NCI-H446 treated with DMSO at 0.1 percent for 48 hours (cell line): ENCODE data around the gene EVA1B.

Experiments used
- DNase-seq: peaks from one replicate; lab custom pipeline; 2025; lab: John Stamatoyannopoulos, UW

Gene EVA1B

DNA sequence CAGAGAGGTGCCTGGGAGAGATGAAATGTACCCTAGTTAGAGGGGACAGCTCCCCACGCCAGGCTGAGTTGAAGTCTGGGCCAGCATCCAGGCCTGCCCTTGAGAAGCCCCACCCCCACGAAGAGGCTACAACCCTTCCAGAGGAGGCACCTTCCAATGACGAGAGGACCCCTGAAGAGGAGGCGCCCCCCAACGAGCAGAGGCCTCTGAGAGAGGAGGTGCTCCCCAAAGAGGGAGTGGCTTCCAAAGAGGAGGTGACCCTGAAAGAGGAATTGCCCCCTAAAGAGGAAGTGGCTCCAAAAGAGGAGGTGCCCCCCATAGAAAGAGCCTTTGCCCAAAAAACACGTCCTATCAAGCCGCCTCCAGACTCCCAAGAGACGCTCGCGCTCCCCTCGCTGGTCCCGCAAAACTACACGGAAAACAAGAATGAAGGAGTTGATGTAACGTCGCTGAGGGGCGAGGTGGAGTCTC lies 3.1 kb downstream of the EVA1B start:
- no peak for DNase-seq

- DNase-seq, result no peak
These were observed 14.0 kb downstream of the EVA1B start for GRCh38 chr1:36309397-36309796.

- DNase-seq, result no peak
These were observed 15.7 kb downstream of the EVA1B start for GRCh38 chr1:36307601-36308330.

- peak; percentile 87 for DNase-seq
These were observed 16.5 kb downstream of the EVA1B start for GRCh38 chr1:36306902-36307456.

DNA sequence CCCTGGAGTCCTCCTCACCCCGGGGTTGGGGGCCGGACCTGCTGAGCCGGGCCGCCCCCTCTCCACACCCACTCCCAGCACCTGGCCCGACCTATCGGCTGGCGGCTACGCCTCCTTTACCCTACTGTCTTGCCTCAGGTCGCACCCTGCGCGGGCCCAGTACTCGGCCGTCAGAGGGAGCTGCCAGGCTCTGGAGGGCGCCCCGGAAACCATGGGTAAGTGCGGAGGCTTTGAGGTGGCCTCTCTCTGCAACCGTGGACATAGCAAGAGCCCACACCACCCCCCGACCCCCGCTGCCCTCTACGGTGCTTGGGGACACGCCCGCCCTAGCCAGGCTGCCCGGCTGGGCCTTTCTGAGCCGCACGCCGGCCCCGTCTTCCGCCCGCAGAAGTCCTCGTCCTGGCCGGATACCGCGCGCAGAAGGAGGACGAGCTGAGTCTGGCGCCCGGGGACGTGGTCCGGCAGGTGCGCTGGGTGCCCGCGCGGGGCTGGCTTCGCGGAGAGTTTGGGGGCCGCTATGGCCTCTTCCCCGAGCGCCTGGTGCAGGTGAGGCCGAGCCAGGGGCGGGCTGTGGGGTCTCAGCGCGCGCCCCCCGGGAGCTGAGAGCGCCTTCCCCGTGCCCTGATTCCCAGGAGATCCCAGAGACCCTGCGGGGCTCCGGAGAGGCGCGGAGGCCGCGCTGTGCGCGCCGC lies 17.1 kb downstream of the EVA1B start, which contains the start of gene SH3D21:
Gene SH3D21, plus strand, starts transcription at position 159 of the 692 bp plus-strand sequence. Its CDS starts 53 bp downstream, at position 212.
- no peak for DNase-seq

DNA sequence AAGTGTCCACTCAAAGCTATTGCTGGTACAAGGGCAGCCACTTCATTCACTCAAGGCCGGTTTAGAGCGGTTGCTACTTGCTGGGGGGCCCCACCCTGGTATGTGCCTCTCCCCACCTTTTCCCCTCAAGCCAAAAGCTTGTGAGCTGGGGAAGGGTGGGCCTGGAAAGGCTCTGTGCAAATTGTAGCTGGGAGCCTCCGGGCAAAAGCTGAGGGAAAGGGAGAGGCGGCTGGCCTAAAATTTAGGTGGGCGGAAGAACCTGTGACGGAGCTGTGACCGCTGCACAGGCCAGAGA lies 17.6 kb downstream of the EVA1B start:
- DNase-seq, result no peak

DNA sequence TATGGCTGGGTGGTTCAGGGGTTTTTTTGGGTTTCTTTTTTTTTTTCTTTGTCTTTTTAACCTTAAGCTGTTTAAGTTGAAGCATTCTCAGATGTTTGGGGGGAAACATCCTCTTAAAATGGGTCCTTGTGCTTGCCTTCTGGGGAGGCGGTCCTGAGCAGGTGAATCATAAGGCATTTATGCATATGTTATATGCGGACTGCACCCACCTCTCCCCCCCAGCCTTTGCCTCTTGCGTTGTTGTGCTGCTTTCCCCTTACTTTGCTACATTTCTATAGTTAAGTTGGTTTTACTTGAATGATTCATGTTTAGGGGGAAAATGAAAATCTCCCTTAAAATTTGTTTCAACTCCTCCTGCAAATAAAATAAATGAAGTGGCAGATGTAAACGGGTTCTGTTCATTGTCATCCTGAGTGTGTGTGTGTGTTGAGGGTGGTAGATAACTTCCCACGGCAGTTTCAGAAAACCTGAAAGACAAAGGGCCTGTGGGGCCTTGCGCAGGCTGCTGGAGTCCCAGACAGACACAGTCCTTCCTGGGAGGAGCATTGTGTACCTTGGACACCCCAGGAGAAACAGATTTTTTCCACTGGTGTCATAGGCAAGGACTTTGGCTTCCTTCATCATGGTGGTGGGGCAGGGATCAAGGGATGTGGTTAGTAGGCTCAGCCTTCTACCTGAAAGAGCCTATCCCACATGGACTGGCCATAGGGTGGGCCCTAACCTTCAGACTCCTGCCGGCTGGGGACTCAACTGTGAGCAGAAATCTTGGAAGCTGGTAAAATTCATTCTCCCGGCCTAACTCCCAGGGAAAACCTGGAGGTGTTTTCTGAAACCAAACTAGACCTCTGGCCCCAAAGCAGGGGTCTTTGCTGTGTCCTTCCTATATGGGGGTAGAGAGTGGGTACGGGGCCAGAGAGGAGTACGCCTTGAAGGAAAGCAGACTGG lies 18.2 kb downstream of the EVA1B start:
- DNase-seq, result no peak

GRCh38 chr1:36304521-36304920 lies 18.9 kb downstream of the EVA1B start:
- DNase-seq, result no peak

DNA sequence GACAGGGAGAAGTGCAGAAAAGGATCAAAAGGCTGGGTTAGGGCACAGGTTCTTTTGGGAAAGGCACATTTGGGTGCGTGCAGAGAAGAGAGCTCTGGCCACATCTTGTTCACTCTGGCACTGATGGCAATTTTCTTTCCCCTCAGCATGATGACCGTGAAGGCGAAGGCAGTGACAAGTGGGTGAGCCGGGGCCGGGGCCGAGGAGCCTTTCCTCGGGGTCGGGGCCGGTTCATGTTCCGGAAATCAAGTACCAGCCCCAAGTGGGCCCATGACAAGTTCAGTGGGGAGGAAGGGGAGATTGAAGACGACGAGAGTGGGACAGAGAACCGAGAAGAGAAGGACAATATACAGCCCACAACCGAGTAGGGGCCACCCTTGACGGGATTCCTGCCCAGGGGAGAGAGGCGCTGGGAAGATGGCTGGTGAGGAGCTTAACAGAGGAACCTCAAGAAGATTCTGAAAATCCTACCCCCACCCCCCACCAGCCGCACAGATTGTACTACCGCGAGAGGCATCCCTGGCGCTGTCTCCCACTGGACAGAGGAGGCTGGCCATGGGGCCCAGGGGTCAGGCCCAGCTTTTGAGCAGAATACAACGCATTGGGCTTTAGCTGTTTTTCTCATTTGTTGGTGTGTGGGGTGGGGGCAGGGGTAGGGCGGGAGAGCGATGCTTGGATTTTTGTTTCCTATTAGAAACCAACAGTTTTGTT lies 19.6 kb downstream of the EVA1B start:
- no peak for DNase-seq

DNA sequence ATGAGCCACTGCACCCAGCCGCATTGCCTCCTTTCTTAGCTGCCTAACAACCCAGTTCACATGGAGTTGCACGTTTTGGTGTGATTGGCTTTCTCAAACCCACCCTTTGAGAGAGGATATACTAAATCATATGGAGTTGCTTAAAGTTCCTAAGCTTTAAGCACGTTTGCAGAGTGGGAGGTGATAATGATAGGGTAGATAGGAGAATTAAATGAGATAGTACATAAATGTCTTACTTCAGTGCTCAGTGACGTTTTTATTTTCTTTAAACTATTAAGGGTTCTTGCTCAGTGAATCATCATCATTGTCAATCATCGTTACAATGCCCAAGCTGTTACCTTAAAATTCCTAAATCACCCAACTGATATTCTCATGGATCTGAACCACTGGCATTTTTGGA lies 20.2 kb downstream of the EVA1B start:
- DNase-seq, result no peak

- no peak for DNase-seq
These were observed 22.2 kb downstream of the EVA1B start for GRCh38 chr1:36301220-36301619.

- DNase-seq, result no peak
These were observed 22.9 kb downstream of the EVA1B start for GRCh38 chr1:36300526-36300925.

DNA sequence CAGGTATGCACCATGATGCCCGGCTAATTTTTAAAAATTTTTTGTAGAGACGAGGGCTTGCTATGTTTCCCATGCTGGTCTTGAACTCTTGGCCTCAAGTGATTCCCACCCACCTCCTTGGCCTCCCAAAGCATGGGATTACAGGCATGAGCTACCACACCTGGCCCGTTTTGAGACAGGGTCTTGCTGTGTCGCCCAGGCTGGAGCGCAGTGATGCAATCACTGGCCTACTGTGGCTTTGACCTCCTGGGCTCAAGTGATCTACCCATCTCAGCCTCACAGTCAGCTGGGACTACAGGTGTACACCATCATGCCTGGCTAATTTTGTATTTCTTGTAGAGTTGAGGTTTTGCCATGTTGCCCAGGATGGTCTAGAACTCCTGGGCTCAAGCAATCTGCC lies 24.8 kb downstream of the EVA1B start:
- DNase-seq, result no peak

GRCh38 chr1:36297062-36297461 lies 26.4 kb downstream of the EVA1B start:
- DNase-seq, result no peak

DNA sequence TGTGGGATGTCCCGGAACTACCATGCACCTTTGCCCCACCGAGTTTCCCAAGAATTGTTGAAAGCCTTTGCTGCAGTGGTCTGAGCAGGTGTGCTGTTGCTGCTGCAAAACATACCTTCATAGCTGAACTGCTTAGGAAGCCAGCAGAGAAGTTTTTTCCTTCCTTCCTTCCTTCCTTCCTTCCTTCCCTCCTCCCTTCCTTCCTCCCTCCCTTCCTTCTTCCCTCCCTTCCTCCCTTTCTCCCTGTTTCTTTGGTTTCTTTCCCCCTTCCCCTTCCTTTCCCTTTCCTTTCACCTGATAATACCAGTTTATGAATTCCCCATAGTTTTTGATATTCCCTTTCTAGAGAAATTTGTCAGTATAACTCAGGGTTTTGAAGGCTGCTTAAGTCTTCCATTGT lies 28.1 kb downstream of the EVA1B start:
- no peak for DNase-seq

- DNase-seq, result no peak
These were observed 35.9 kb downstream of the EVA1B start for GRCh38 chr1:36287595-36287994.

DNA sequence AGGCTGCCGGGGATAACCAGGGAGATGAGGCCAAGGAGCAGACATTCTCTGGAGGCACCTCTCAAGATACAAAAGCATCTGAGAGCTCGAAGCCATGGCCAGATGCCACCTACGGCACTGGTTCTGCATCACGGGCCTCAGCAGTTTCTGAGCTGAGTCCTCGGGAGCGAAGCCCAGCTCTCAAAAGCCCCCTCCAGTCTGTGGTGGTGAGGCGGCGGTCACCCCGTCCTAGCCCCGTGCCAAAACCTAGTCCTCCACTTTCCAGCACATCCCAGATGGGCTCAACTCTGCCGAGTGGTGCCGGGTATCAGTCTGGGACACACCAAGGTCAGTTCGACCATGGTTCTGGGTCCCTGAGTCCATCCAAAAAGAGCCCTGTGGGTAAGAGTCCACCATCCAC lies 36.6 kb downstream of the EVA1B start:
- no peak for DNase-seq

- peak; percentile 66 for DNase-seq
These were observed 37.9 kb downstream of the EVA1B start for GRCh38 chr1:36285443-36286101.

GRCh38 chr1:36284517-36284916 lies 38.9 kb downstream of the EVA1B start:
- DNase-seq, result no peak

DNA sequence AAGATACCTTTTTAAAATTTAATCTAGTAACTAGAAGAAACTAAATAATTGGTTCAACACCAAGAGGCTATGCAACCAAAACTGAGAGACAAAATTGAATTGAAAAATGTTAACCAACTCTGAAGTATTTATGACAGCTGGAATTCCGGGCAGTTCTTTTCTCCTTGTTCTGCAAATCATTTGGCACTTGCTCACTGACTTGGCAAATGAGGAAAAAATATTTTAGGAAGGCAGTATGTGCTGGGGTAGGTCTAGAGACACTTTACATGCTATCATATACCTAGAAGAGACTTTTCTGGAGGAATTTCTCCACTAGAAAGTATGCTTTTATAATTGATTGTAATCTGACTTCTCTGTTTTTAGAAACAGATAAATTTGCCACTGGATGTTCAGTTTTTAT lies 39.4 kb downstream of the EVA1B start:
- no peak for DNase-seq

GRCh38 chr1:36279789-36280296 lies 43.6 kb downstream of the EVA1B start:
- DNase-seq, result no peak
